CD4-positive, CD25-positive, alpha-beta regulatory T cell (primary cell): ENCODE measurements around the gene DNAH1. TPM values are rescaled to one million over a fixed set of nuclear protein-coding genes. Genes with fewer than 3 reads are reported as not detected.
A peak's percentile ranks its signal among the peaks of the same experiment; 100 is the strongest.

Experiments
- ATAC-seq, 2 donors: fragments of 150-1000 bp; cut with Tn5 transposase; one replicate each; pipeline ENCODE4 v1.10.0; 2021; ENCODE audit warnings: low read depth in 2 of 2, moderate number of reproducible peaks in 2 of 2, moderate library complexity in 1 of 2
- DNase-seq, 3 donors: peaks; one replicate each; pipeline versions ENCODE4 v3.0.0 to v3.0.0-alpha.2; 2012 to 2022; ENCODE audit warnings: mixed read lengths in 1 of 3
- H3K27ac ChIP-seq: one replicate; pipeline ENCODE4 v1.7.0; 2013; ENCODE audit warnings: mild to moderate bottlenecking, low read length; ENCODE audit not compliant: insufficient read depth, poor library complexity, severe bottlenecking
- H3K27me3 ChIP-seq: one replicate; pipeline ENCODE4 v1.7.0; 2013; ENCODE audit warnings: low read length; ENCODE audit not compliant: control insufficient read depth, insufficient read depth
- H3K36me3 ChIP-seq: one replicate; pipeline ENCODE4 v1.7.0; 2013; ENCODE audit warnings: mild to moderate bottlenecking, low read length, moderate library complexity; ENCODE audit not compliant: control insufficient read depth, insufficient read depth
- H3K4me1 ChIP-seq: 2 replicates; pipeline ENCODE4 v1.7.0; 2013; ENCODE audit warnings: mild to moderate bottlenecking, low read length; ENCODE audit not compliant: insufficient read depth, control insufficient read depth, poor library complexity, severe bottlenecking
- H3K4me3 ChIP-seq: one replicate; pipeline ENCODE4 v1.7.0; 2013; ENCODE audit warnings: low read depth, mild to moderate bottlenecking, low read length, moderate library complexity
- H3K9me3 ChIP-seq, 2 experiments: 1 replicate in 1 of 2; 2 replicates in 1 of 2; pipeline ENCODE4 v1.7.0; 2013; ENCODE audit warnings: low read length in 2 of 2, mild to moderate bottlenecking in 1 of 2, moderate library complexity in 1 of 2; ENCODE audit not compliant: control insufficient read depth in 2 of 2
- H3K27ac Mint-ChIP-seq, 3 donors: one replicate each; pipeline ENCODE4 v1.8.0; 2020 to 2022; ENCODE audit warnings: mild to moderate bottlenecking in 3 of 3, mixed read lengths in 3 of 3, moderate library complexity in 2 of 3
- H3K27me3 Mint-ChIP-seq: one replicate; pipeline ENCODE4 v1.8.0; 2022; ENCODE audit warnings: mild to moderate bottlenecking, mixed read lengths
- H3K36me3 Mint-ChIP-seq: one replicate; pipeline ENCODE4 v1.8.0; 2020; ENCODE audit warnings: mixed read lengths
- H3K4me1 Mint-ChIP-seq, 4 donors: one replicate each; pipeline ENCODE4 v1.8.0; 2020 to 2022; ENCODE audit warnings: mixed read lengths in 4 of 4, mild to moderate bottlenecking in 1 of 4
- H3K4me3 Mint-ChIP-seq, 4 donors: one replicate each; pipeline ENCODE4 v1.8.0; 2020 to 2022; ENCODE audit warnings: mild to moderate bottlenecking in 4 of 4, mixed read lengths in 4 of 4, moderate library complexity in 3 of 4
- H3K9me3 Mint-ChIP-seq, 7 donors: one replicate each; pipeline ENCODE4 v1.8.0; 2020 to 2022; ENCODE audit warnings: mixed read lengths in 7 of 7, mild to moderate bottlenecking in 3 of 7, moderate library complexity in 2 of 7
- polyA plus RNA-seq, 4 donors: library from polyadenylated mRNA; unstranded; fragments of 300-500 nt; fragmentation: Illumina TruSeq; gene quantifications; one replicate each; pipeline ENCODE4 v1.2.3, GENCODE V29; 2021
- total RNA-seq: library from RNA; stranded (reverse); gene quantifications from one replicate; pipeline ENCODE4 v1.2.3, GENCODE V29; 2022

DNAH1 gene
- total and polyA plus RNA-seq, 5 donors from 2014 or later: 0.39 to 59.8 (median 0.67) TPM

DNA sequence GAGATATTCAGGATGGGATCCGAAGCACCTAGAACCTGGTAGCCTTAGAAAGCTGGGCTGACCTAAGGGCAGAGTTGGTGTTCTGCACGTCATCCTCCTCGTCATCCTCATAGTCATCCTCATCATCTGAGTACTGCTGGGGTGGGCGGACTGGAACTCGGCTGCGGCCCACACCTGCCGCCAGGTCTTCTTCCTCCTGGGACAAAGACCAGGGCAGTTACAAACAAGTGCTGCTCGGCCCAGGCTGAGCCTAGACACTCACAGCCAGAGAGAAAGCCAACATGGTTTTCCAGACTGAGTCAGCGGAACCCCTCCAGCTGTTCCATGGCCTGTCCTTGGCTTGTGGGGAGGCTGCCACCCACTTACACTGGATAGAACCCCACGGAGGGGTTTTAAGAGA lies 88.3 kb downstream of the DNAH1 start:
- H3K4me1 ChIP-seq: peaks cover 12% of the 10 kb centered on the region
- Mint-ChIP-seq H3K27ac (no peak overlapping the region), H3K4me1 (peaks cover 5 to 23% (median 10%) of the 10 kb centered on the region in 4 donors), H3K36me3 (peaks cover 39% of the 10 kb centered on the region), H3K27me3 (no peaks in the 10 kb centered on the region), H3K9me3 (no peaks in the 10 kb centered on the region), H3K4me3 (peak overlapping the region in 1 of 4 donors; percentile 70)
- no peaks in the 10 kb centered on the region for H3K9me3 ChIP-seq
- H3K27me3 ChIP-seq: no peaks in the 10 kb centered on the region
- no peak for DNase-seq
- H3K4me3 ChIP-seq: no peak overlapping the region
- peaks cover 78% of the 10 kb centered on the region for H3K36me3 ChIP-seq
- no peak overlapping the region for H3K27ac ChIP-seq
- ATAC-seq: no peak

DNA sequence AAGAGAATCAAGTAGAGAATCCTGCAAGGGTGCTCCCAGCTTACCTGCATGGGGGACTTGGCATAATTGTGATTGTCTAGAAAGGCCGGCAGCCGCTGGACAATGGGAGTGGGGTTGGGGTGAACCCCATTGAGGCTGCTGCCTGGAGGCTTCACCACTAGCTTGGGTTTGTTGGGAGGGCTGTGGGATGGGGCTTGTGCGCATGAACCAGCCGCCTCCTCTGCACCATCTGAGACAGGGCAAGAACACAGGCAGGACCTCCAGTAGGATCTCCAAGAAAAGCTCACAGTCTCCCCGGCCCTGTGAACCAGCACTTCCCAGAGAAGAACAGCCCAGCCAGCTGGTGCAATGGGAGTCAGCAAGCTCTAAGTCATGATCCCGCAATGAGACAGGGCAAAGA lies 88.9 kb downstream of the DNAH1 start:
- Mint-ChIP-seq H3K4me1 (peaks cover 5 to 24% (median 10%) of the 10 kb centered on the region in 4 donors), H3K4me3 (peak overlapping the region in 2 of 4 donors; percentile 18 to 45), H3K27me3 (no peaks in the 10 kb centered on the region), H3K27ac (no peak overlapping the region), H3K9me3 (no peaks in the 10 kb centered on the region), H3K36me3 (peaks cover 39% of the 10 kb centered on the region)
- Histone ChIP-seq H3K27me3 (no peaks in the 10 kb centered on the region), H3K4me3 (no peak overlapping the region), H3K4me1 (peaks cover 15% of the 10 kb centered on the region), H3K27ac (no peak overlapping the region), H3K36me3 (peaks cover 78% of the 10 kb centered on the region), H3K9me3 (no peaks in the 10 kb centered on the region)
- DNase-seq (no peak), ATAC-seq (no peak)

DNA sequence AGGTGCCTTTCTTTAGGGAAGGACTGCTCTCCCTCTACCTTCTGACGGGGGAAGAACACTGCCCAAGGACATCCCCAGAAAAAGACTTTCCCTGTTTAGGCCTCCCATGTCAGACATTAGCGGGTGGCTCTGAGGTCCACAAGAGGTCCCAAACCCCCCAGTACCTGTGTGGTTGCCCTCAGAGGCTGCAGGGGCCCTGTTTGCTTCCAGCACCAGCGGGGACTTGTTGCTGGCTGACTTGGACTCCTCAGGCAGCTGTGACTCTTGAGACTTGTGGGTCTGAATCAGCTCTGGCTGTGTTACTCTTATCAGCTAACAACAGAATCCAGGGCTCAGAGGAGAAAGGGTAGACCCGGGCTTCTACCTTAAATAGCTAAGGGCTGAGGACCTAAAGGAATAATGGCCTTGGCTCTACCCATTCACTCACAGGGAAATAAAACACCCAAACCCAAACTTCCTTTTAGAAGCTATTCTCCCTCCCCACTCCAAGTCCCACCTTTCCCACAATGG lies 89.5 kb downstream of the DNAH1 start:
- Mint-ChIP-seq H3K9me3 (no peaks in the 10 kb centered on the region), H3K4me3 (peak overlapping the region in 2 of 4 donors; percentile 18 to 49), H3K27ac (peak overlapping the region in 1 of 3 donors; percentile 76), H3K4me1 (peaks cover 5 to 24% (median 10%) of the 10 kb centered on the region in 4 donors), H3K36me3 (peaks cover 39% of the 10 kb centered on the region), H3K27me3 (no peaks in the 10 kb centered on the region)
- H3K27ac ChIP-seq: no peak overlapping the region
- no peak overlapping the region for H3K4me3 ChIP-seq
- H3K36me3 ChIP-seq: peaks cover 74% of the 10 kb centered on the region
- H3K9me3 ChIP-seq: no peaks in the 10 kb centered on the region
- no peak for ATAC-seq
- H3K4me1 ChIP-seq: peaks cover 15% of the 10 kb centered on the region
- no peaks in the 10 kb centered on the region for H3K27me3 ChIP-seq
- no peak for DNase-seq

DNA sequence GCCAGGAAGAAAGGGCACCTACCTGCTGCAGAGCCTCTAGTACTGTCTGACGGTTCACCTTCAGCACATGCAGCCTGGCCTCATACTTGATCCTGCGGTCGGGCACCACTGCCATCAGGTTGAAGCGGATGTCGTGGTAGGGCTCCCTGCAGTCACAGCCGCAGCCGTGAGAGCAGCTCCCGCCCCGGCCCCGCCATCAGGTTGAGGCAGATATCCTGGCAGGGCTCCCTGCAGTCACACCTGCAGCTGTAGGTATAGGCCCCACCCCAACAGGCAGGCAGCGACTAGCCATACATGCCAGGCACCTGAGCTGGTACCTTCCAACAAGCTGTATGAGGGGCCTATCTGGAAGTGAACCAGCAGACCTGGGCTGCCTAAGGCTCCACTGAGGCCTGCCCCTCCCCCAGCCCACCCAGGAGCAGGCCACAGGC lies 90.1 kb downstream of the DNAH1 start:
- H3K9me3 ChIP-seq: no peaks in the 10 kb centered on the region
- H3K27me3 ChIP-seq: no peaks in the 10 kb centered on the region
- H3K4me3 ChIP-seq: no peak overlapping the region
- Mint-ChIP-seq H3K4me1 (peaks cover 5 to 28% (median 12%) of the 10 kb centered on the region in 4 donors), H3K27me3 (no peaks in the 10 kb centered on the region), H3K36me3 (peaks cover 39% of the 10 kb centered on the region), H3K27ac (peak overlapping the region in 1 of 3 donors; percentile 25), H3K9me3 (no peaks in the 10 kb centered on the region), H3K4me3 (peak overlapping the region in 1 of 4 donors; percentile 49)
- H3K4me1 ChIP-seq: peaks cover 21% of the 10 kb centered on the region
- ATAC-seq: no peak
- H3K27ac ChIP-seq: no peak overlapping the region
- DNase-seq: no peak
- peaks cover 68% of the 10 kb centered on the region for H3K36me3 ChIP-seq

DNA sequence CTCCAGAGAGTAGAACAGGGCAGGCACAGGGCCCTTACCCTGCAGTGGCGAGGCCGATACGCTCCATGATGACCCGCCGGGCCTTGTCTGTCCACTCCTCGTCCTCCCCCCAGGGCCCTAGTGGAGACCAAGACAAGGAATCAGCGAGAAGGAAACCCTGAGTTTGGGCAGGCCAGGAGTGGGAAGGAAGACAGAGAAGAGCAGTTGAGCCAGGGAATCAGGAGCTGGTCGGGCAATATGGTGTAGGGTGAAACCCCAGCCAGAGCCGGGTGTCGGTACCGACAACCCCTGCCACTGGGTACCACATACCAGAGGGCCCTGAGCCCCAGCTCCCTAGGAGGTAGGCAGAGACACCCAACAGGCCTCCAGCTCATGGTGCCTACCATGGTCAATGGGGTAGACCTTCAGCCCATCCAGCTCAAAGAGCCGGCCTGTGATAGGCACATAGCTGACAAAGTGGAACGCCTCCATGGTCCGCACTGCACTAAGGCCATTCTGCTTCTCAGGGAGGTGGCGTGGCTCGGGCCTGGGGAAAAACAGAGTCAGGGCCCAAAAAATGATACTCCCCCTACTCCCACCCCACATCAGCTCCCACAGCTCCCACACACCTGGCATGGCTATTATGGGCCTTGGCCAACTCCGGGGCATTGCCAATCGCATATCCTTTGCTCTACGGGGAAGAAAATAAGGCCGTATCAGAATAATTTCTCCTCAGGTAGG lies 90.8 kb downstream of the DNAH1 start:
- Mint-ChIP-seq H3K4me1 (peaks cover 7 to 35% (median 16%) of the 10 kb centered on the region in 4 donors), H3K36me3 (peaks cover 39% of the 10 kb centered on the region), H3K4me3 (peak overlapping the region in 3 of 4 donors; percentile 8 to 51 (median 49)), H3K27ac (peak overlapping the region in 2 of 3 donors; percentile 25 to 98), H3K27me3 (no peaks in the 10 kb centered on the region), H3K9me3 (no peaks in the 10 kb centered on the region)
- H3K9me3 ChIP-seq: no peaks in the 10 kb centered on the region
- H3K36me3 ChIP-seq: peaks cover 61% of the 10 kb centered on the region
- DNase-seq (no peak), ATAC-seq (no peak)
- no peaks in the 10 kb centered on the region for H3K27me3 ChIP-seq
- H3K27ac ChIP-seq: no peak overlapping the region
- H3K4me3 ChIP-seq: no peak overlapping the region
- peaks cover 28% of the 10 kb centered on the region for H3K4me1 ChIP-seq

DNA sequence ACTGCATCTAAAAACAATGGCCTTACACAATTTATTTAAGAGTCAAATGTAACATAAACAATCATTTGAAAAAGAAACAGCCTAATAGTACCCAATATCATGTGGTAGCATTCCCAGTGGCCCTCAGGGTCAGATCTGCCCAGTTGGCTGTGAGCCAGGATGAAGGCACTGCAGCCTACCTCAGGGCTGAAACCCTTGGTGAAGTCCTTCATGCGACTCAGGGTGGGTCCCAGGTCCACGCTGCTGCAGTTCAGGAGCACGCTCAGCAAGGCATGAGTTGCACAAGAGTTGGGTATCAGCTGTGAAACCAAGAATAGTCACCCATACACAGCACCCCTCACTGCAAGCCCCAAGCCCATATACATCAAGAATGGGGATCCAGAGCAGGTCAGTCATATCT lies 91.7 kb downstream of the DNAH1 start:
- Histone ChIP-seq H3K9me3 (no peaks in the 10 kb centered on the region), H3K27ac (no peak overlapping the region), H3K27me3 (no peaks in the 10 kb centered on the region), H3K4me1 (peaks cover 34% of the 10 kb centered on the region), H3K36me3 (peaks cover 53% of the 10 kb centered on the region), H3K4me3 (no peak overlapping the region)
- Mint-ChIP-seq H3K4me3 (peak overlapping the region; percentile 34 to 96 (median 96)), H3K9me3 (no peaks in the 10 kb centered on the region), H3K27me3 (no peaks in the 10 kb centered on the region), H3K27ac (peak overlapping the region; percentile 54 to 98 (median 96)), H3K36me3 (peaks cover 33% of the 10 kb centered on the region), H3K4me1 (peaks cover 15 to 43% (median 23%) of the 10 kb centered on the region in 4 donors)
- no peak for DNase-seq
- no peak for ATAC-seq

DNA sequence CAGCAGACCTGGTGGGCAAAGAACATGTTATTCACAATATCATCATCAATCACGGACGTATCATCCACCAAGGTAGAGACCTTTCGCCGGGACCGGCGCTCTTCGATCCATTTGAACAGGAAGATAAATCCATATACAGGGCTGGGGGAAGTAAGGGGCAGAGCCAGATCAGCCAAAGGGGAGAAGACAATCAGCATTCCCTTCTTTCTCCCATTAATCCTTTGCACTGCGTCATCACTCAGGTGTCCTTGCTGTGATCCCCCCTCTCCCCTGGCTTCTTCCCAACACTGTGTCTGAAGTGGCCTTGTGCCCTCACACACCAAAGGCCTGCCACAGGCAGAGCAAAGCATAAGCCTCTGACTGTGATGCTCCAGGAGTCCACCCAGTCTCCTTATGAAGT lies 92.3 kb downstream of the DNAH1 start:
- Histone ChIP-seq H3K36me3 (peaks cover 46% of the 10 kb centered on the region), H3K27ac (peak overlapping the region; percentile 94), H3K27me3 (no peaks in the 10 kb centered on the region), H3K4me1 (peaks cover 34% of the 10 kb centered on the region), H3K4me3 (no peak overlapping the region), H3K9me3 (no peaks in the 10 kb centered on the region)
- no peaks in the 10 kb centered on the region for H3K9me3 Mint-ChIP-seq
- H3K27me3 Mint-ChIP-seq: no peaks in the 10 kb centered on the region
- peak overlapping the region; percentile 34 to 96 (median 96) for H3K4me3 Mint-ChIP-seq
- ATAC-seq: no peak
- no peak for DNase-seq
- peaks cover 28% of the 10 kb centered on the region for H3K36me3 Mint-ChIP-seq
- peak overlapping the region; percentile 52 to 98 (median 96) for H3K27ac Mint-ChIP-seq
- peaks cover 21 to 50% (median 28%) of the 10 kb centered on the region in 4 donors for H3K4me1 Mint-ChIP-seq
